OCI-LY1 (cell line): ENCODE results near the gene TCHP.

ENCODE experiments used
- H2AFZ ChIP-seq: fragments of 200-600 bp; sonication (generic), shearing (Covaris generic); 2 replicates; pipeline ENCODE4 v1.6.0; 2014; ENCODE audit warnings: antibody characterized with exemption, mild to moderate bottlenecking, low read length
- H3F3A ChIP-seq: fragments of 200-600 bp; sonication (generic), shearing (Covaris generic); 2 replicates; pipeline ENCODE4 v1.6.0; 2014; ENCODE audit warnings: mild to moderate bottlenecking, antibody characterized with exemption, low read length, moderate library complexity; ENCODE audit not compliant: insufficient read depth
- H3K27ac ChIP-seq: fragments of 200-600 bp; sonication (generic); 2 replicates; pipeline ENCODE4 v1.5.1; 2014; ENCODE audit warnings: low read length, mixed run types, mild to moderate bottlenecking, low read depth; ENCODE audit not compliant: poor library complexity, severe bottlenecking
- H3K27me3 ChIP-seq: fragments of 200-600 bp; sonication (generic); 2 replicates; pipeline ENCODE4 v1.6.0; 2014; ENCODE audit warnings: antibody characterized with exemption, mild to moderate bottlenecking, low read length, moderate library complexity; ENCODE audit not compliant: insufficient read depth
- H3K36me3 ChIP-seq: fragments of 200-600 bp; sonication (generic); 2 replicates; pipeline ENCODE4 v1.6.1; 2014; ENCODE audit warnings: mild to moderate bottlenecking, antibody characterized with exemption, low read length, moderate library complexity, mixed read lengths; ENCODE audit not compliant: insufficient read depth
- H3K4me1 ChIP-seq: fragments of 200-600 bp; sonication (generic); 2 replicates; pipeline ENCODE4 v1.5.1; 2014; ENCODE audit warnings: mild to moderate bottlenecking, low read length, moderate library complexity; ENCODE audit not compliant: insufficient read depth, severe bottlenecking
- H3K4me2 ChIP-seq: fragments of 200-600 bp; sonication (generic), shearing (Covaris generic); 2 replicates; pipeline ENCODE4 v1.6.1; 2014; ENCODE audit warnings: low read length
- H3K4me3 ChIP-seq: fragments of 200-600 bp; sonication (generic); 2 replicates; pipeline ENCODE4 v1.5.1; 2014; ENCODE audit warnings: low read length, low read depth, mild to moderate bottlenecking, mixed read lengths; ENCODE audit not compliant: poor library complexity, severe bottlenecking
- H3K79me2 ChIP-seq: fragments of 200-600 bp; shearing (Covaris generic); 2 replicates; pipeline ENCODE4 v1.6.1; 2016; ENCODE audit warnings: mixed run types, low read length, mixed read lengths; ENCODE audit not compliant: insufficient read depth
- H3K9ac ChIP-seq: fragments of 200-600 bp; sonication (generic), shearing (Covaris generic); 2 replicates; pipeline ENCODE4 v1.6.1; 2014; ENCODE audit warnings: mild to moderate bottlenecking, low read length, mixed read lengths
- H3K9me2 ChIP-seq: fragments of 200-600 bp; sonication (generic), shearing (Covaris generic); 2 replicates; pipeline ENCODE4 v1.6.1; 2014; ENCODE audit warnings: low read depth, mild to moderate bottlenecking, low read length, mixed read lengths
- H3K9me3 ChIP-seq: fragments of 200-600 bp; shearing (Covaris generic); 2 replicates; pipeline ENCODE4 v1.6.1; 2014; ENCODE audit warnings: low read length, mixed read lengths
- H4K20me1 ChIP-seq: fragments of 200-600 bp; sonication (generic), shearing (Covaris generic); 2 replicates; pipeline ENCODE4 v1.6.0; 2016; ENCODE audit warnings: mild to moderate bottlenecking, low read length; ENCODE audit not compliant: insufficient read depth
- EZH2 ChIP-seq: fragments of 200-600 bp; sonication (generic), shearing (Covaris generic); IDR thresholded peaks from 2 replicates; pipeline ENCODE4 v1.8.0; 2017; ENCODE audit warnings: borderline replicate concordance, mixed run types, mild to moderate bottlenecking, antibody characterized with exemption, low read length, moderate library complexity, mixed read lengths
- TF ChIP-seq, protein P1 (sequence below): fragments of 200-600 bp; sonication (generic), shearing (Covaris generic); IDR thresholded peaks from 2 replicates; pipeline ENCODE4 v1.5.1; 2017; ENCODE audit warnings: mild to moderate bottlenecking, antibody characterized with exemption, low read length, moderate library complexity, mixed read lengths

Gene TCHP

DNA sequence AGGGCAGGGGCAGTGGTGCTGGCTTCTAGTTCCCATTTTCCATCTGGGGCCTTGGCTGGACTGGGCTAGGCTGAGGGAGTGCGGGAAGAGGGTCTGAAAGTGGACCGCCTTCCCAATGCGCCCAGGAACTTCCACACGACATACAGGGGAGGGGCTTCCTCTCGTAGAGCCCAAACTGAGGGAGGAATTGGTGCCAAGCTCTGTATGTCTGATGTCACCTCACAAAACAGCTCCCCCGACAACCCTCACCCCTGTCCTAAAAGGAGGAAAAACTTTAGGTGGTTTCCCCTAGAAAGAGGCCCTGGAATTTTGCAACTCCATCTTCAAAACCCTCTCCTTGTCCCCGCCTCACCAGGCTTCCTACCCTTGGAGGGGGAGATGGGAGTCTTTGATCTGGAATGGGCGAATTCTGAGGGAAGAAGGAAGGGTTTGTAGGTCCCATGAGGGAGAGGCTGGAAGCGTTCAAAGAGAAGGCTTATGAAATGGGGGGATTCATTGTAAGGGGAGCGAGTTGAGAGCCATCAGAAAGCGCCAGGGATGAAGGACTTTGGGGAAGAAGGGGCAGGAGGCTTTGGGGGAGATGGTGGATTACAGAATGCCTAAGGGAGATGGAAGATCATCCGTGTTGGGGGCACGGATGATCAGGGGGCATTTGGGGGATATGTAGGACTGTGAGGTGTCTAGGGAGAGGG, 20.6 kb upstream of the TCHP start:
- TF ChIP-seq EZH2: no peak
- TF ChIP-seq, protein P1, sequence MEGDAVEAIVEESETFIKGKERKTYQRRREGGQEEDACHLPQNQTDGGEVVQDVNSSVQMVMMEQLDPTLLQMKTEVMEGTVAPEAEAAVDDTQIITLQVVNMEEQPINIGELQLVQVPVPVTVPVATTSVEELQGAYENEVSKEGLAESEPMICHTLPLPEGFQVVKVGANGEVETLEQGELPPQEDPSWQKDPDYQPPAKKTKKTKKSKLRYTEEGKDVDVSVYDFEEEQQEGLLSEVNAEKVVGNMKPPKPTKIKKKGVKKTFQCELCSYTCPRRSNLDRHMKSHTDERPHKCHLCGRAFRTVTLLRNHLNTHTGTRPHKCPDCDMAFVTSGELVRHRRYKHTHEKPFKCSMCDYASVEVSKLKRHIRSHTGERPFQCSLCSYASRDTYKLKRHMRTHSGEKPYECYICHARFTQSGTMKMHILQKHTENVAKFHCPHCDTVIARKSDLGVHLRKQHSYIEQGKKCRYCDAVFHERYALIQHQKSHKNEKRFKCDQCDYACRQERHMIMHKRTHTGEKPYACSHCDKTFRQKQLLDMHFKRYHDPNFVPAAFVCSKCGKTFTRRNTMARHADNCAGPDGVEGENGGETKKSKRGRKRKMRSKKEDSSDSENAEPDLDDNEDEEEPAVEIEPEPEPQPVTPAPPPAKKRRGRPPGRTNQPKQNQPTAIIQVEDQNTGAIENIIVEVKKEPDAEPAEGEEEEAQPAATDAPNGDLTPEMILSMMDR: no peak
- no peaks in the 10 kb centered on the region for H3K27me3 ChIP-seq
- no peak overlapping the region for H2AFZ ChIP-seq
- no peaks in the 10 kb centered on the region for H4K20me1 ChIP-seq
- peak overlapping the region; percentile 73 for H3K4me3 ChIP-seq
- H3K9ac ChIP-seq: peak overlapping the region; percentile 73
- H3F3A ChIP-seq: no peaks in the 10 kb centered on the region
- H3K36me3 ChIP-seq: no peaks in the 10 kb centered on the region
- H3K4me2 ChIP-seq: peak overlapping the region; percentile 94
- no peak overlapping the region for H3K27ac ChIP-seq
- H3K4me1 ChIP-seq: peaks cover 22% of the 10 kb centered on the region
- H3K79me2 ChIP-seq: no peaks in the 10 kb centered on the region
- H3K9me3 ChIP-seq: no peaks in the 10 kb centered on the region
- no peaks in the 10 kb centered on the region for H3K9me2 ChIP-seq

GRCh38 chr12:109880043-109880931, 19.8 kb upstream of the TCHP start, which contains the start of gene GLTP:
GLTP (minus strand) TSS chr12:109880541; CDS start chr12:109880374, 167 bp downstream.
- H3K9me2 ChIP-seq: no peaks in the 10 kb centered on the region
- H3K79me2 ChIP-seq: no peaks in the 10 kb centered on the region
- no peaks in the 10 kb centered on the region for H3K27me3 ChIP-seq
- no peaks in the 10 kb centered on the region for H3K9me3 ChIP-seq
- H3F3A ChIP-seq: no peaks in the 10 kb centered on the region
- H3K4me1 ChIP-seq: peaks cover 22% of the 10 kb centered on the region
- H2AFZ ChIP-seq: no peak within 1 kb of the TSS
- no peaks in the 10 kb centered on the region for H3K36me3 ChIP-seq
- peak within 1 kb of the TSS; percentile 73 for H3K9ac ChIP-seq
- peak within 1 kb of the TSS; percentile 94 for H3K4me2 ChIP-seq
- TF ChIP-seq, protein P1: no peak
- no peak for TF ChIP-seq EZH2
- no peak within 1 kb of the TSS for H3K27ac ChIP-seq
- peak within 1 kb of the TSS; percentile 73 for H3K4me3 ChIP-seq
- H4K20me1 ChIP-seq: no peaks in the 10 kb centered on the region

DNA sequence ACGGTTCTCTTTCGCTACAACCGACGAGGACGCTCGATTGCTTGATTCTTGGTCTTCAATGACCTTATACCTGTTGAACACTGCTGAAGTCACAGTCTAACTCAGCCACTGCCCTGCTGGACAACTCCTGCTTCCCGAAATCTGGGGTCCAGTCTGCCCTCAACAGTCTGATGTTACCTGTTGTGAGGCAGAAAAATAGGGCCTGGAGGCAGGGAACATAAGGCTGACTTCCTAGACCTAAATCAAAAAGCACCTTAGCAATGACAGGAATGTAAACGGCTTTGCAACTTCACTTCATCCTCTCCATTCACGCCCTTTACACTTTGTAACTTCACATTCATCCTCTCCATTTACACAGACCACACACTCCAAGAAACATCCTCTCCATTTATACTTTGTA, 19.1 kb upstream of the TCHP start:
- no peaks in the 10 kb centered on the region for H3F3A ChIP-seq
- no peak overlapping the region for H2AFZ ChIP-seq
- peak overlapping the region; percentile 80 for H3K4me2 ChIP-seq
- H3K9ac ChIP-seq: peak overlapping the region; percentile 56; the same call in 1 of the 2 replicates
- H3K9me3 ChIP-seq: no peaks in the 10 kb centered on the region
- TF ChIP-seq, protein P1: no peak
- TF ChIP-seq EZH2: no peak
- H4K20me1 ChIP-seq: no peaks in the 10 kb centered on the region
- no peaks in the 10 kb centered on the region for H3K79me2 ChIP-seq
- no peak overlapping the region for H3K27ac ChIP-seq
- no peaks in the 10 kb centered on the region for H3K27me3 ChIP-seq
- no peaks in the 10 kb centered on the region for H3K36me3 ChIP-seq
- peaks cover 19% of the 10 kb centered on the region for H3K4me1 ChIP-seq
- no peaks in the 10 kb centered on the region for H3K9me2 ChIP-seq
- peak overlapping the region; percentile 63 for H3K4me3 ChIP-seq
